NOMO-1 (cell line): ENCODE measurements around the gene PPM1L.
A peak's percentile ranks its signal among the peaks of the same experiment; 100 is the strongest.
"Not testable (repeated sequence)": the region's sequence is repeated elsewhere in the genome, so short reads cannot be mapped to it uniquely, and the experiment has no call there.

Experiments used
- DNase-seq, 2 experiments: peaks; one replicate each; lab custom pipeline; 2025; ENCODE audit not compliant: unreplicated experiment in 2 of 2; lab: John Stamatoyannopoulos, UW

Gene PPM1L

DNA sequence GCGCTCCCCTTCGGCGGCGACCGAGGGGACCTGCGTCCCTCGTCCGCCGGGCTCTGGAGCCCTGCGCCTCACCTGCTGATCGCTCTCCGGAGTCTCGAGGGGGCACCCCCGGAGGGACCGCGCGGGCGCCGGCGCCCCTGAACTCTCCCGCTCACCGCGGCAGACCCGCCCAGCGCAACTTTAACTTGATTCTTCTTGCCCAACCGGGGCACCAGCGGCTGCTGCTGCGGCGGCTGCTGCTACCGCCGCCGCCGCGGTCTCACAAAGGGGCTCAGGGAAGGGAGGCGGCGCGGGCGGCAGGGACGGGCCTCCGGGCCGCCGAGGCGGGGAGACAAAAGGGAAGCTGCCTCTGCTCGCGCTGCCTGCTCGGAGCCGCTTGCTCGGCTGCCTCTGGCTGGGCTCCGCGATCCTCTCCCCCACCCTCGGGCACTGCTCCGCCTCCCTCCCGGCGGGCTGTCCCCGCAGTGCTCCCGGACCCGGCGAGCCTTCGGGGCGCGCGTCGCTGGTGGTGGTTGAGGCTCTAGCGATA is at the start of gene PPM1L:
TSS of gene PPM1L (plus strand) at position 456 of the 529 bp plus-strand sequence.
- peak; percentile 80 to 84 for DNase-seq

DNA sequence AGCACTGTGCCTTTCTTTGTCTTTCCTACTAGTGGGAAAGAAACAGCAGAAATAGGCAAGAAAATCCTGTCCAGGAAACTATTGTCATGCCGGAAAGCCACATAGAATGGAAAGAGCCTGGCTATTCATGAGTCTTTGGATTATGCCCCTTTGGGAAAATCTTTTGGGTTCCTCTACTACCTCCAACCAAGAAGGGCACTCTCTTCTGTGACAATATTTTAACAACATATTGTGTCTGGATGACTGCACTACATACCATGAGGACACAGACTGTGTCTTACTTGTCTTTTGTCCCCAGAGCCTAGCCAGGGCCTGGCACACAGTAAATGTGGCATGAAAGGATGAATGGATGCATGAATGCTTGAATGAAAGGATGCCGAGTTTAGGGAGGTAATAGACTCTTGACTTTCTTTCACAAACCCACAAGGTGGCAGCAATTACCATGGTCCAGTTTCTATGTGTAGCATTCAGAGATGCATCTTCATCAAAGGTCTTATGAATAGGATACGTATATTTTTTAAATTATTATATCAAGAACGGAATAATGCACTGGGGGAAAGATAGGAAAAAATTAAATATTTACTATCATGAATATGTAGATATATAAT is 48.7 kb upstream of the PPM1L start:
- DNase-seq, result peak in 1 of 2 experiments; percentile 59

GRCh38 chr3:160709477-160710182 is 46.4 kb upstream of the PPM1L start:
- no peak for DNase-seq

GRCh38 chr3:160713144-160713543 is 42.9 kb upstream of the PPM1L start:
- not testable (repeated sequence) for DNase-seq

DNA sequence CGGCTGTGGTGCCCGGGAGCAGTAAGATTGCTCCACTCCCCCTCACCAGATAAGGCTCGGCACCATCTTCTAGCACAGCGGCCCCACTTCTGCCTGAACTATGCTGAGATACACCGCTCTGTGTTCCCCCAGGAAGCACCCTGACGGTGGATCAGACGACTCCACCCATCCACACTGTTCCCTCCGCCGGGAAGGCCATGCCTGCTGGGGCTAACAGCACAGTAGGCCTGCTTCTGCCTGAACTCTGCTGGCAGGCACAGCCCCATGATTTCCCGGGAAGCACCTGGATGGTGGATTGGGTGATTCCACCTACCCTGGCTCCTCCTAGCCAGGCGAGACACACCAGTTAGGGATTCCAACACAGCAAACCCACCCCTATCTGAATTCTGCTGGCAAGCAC is 36.3 kb upstream of the PPM1L start:
- no peak for DNase-seq

- no peak for DNase-seq
Measured at GRCh38 chr3:160720123-160720746, 35.8 kb upstream of the PPM1L start.

DNA sequence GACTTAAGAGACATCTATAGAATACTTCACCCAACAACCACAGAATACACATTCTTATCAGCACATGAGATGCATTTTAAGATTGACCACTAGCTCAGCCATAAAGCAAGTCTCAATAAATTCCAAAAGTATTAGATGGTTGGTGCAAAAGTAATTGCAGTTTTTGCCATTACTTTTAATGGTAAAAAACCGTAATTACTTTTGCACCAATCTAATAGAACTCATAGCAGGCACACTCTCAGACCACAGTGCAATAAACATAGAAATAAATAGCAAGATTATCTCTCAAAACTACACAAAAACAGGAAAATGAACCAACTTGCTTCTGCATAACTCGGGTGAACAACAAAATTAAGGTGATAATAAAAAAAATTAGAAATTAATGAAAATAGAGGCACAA is 33.7 kb upstream of the PPM1L start:
- no peak for DNase-seq

GRCh38 chr3:160725338-160725737 is 30.7 kb upstream of the PPM1L start:
- DNase-seq, result no peak

DNA sequence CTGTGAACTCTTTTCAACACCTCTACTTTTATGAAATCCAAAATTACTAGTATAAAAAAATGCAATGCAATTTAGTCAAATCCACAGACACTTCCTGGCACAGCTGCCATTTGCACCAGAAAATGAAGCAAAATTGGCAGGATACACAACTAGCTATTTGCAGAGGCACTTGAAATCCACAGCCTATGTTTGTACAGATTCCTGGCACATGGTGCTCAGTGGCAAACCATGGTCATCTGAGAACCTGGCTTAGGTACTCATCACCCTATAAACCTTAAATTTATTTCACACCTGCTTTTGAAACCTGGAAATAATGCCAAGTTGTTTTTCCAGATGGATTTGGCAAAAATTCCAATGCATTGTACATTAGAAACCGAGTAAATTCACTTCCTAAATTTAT is 20.2 kb upstream of the PPM1L start:
- no peak for DNase-seq

- peak in 1 of 2 experiments; percentile 27 for DNase-seq
Measured at GRCh38 chr3:160738048-160738447, 18.0 kb upstream of the PPM1L start.

- no peak for DNase-seq
Measured at GRCh38 chr3:160739079-160739478, 17.0 kb upstream of the PPM1L start.

DNA sequence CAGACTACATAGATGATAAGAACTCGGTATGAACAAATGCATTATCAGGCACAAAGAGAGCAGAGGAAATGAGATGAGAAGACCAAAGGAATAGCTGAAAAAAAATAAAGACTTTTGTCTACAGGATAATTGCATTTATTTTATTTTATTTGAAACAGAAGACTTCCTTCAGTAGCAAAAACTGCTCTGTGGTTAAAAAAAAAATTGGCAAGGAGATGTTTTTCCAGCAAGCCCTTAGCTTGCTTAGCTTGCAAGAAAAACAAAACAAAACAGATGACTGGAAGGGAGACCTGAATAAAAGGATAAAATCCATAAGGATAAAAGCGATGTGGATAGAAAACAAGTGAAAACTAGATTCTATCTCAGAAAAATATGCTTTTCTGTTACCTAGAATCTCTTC is 9.1 kb upstream of the PPM1L start:
- DNase-seq, result no peak

DNA sequence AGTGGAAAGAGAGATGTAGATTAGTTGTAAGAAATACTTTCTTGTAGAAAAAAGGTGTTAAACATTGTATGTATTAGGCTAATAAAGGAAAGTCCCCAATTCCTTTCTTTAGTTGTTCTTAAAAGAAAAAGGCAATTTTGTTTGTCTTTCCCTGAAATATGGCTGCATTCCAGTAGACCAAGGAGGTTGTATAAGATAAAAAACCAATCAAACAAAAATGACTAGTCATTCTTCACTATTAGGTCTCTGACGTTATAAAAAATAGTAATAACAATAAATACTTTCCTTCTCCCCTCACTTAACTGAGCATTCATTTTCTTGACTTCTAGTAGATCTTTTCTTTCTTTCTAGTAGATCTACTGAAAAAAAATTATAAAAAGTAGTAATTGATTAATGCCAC is 8.6 kb upstream of the PPM1L start:
- no peak for DNase-seq

DNA sequence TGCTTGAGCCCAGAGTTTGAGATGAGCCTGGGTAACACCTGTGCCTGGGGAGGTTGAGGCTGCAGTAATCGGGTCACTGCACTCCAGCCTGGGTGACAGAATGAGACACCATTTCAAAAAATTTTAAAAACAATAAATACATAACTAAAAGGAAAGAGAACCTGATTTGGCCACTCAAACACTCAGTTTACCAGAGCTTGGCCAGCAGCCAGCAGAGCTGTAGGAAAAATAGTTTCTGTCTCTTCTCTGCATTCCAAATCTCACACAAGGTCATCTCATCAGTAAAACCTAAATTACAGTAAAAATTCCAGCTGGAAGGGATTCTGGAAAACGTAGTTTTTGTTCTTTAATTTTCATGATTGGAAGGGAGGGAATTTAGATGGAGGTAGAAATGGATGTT is 7.8 kb upstream of the PPM1L start:
- no peak for DNase-seq

DNA sequence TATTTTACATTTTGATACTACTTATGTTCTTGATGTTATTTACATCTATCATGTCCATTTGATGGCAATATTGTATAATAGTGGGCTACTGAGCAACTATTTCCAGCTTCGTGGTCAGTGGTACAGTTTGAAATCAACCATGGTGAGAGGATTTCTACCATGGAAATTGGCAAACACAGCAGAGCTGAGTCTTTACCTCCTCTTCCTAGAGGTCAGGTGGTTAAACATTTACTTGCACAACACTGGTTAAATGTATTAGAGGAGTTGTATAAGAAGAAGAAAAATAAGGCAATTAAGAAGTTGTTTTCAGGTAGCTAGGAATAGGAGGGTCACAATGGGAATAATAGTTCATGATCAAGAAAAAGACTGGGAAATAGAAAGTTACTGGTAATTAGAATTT is 7.2 kb upstream of the PPM1L start:
- DNase-seq, result no peak

GRCh38 chr3:160753953-160754352 is 2.1 kb upstream of the PPM1L start:
- no peak for DNase-seq

- peak in 1 of 2 experiments; percentile 75 for DNase-seq
Measured at GRCh38 chr3:160754371-160754854, 1.6 kb upstream of the PPM1L start.

- peak; percentile 93 to 95 for DNase-seq
Measured at GRCh38 chr3:160754855-160755747, 930 bp upstream of the PPM1L start.

DNA sequence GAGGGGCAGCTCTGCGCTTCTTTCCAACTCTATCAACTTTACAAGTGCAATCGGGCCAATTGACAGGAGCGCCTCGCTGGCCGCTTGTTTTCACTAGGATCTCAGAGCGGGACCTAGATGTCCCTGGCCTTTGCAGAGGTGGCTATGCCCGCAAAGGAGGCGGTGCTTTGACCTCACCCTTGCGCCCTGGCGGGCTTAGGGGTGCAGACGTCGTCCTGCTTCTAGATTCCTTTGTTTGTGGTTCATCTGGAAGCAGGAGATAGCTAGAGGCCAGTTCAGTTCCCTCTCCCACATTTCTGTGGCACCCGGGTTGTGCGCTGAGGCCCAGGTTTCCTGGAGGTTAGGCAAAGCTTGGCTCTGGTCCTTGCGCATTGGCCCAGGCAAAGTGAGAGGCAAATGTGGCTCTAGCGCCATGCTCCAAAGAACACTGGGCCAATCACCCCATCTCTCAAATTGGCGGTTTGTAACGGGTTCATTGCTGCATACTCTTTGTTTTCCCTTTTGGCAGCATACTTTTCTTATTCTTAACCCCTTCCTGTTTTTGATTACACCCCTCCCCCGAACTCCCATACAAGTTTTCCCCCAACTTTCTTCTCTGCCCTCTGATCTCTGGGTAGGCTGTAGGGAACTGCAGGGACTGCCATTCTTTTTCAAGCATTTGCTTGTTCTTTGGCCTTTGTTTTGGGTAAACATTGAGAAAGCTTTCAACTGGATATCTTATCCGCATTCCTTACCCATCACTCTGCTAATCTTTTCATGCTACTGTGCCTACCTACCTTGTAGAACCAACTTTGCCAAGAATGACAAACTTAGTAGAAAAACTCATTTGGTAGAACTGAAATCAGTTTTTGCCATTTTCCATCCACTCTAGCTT is 1.4 kb downstream of the PPM1L start:
- peak in 1 of 2 experiments; percentile 32 for DNase-seq
